ENCODE results near the gene GNRHR.

DNA sequence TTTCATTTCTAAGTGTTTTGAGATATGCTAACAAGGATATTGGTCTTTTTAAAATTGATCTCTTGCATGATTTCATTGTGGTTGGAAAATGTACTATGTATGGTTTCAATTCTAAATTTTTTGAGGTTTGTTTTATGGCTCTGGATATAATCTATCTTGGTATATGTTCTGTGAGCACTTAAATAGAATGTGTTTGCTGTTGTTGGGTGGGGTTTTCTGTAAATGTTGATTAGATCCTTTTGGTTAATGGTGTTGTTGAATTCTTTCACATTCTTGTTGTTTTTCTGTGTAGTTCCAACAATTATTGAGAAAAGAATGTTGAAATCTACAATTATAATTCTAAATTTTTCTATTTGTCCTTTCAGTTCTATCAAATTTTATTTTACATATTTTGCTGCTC is 42.6 kb upstream of the GNRHR start:
- TF ChIP-seq POLR2AphosphoS5 (IDR thresholded peaks at IDR 0.05; ENCODE audit: borderline replicate concordance, low read depth, low read length) (no peak), EZH2 (IDR thresholded peaks at IDR 0.05) (no peak), FOXP2 (optimal IDR thresholded peaks at IDR 0.05; ENCODE audit: control extremely low read depth, extremely low read length, insufficient read depth) (no peak)
